ENCODE measurements around the gene ITIH4.

Gene ITIH4

GRCh38 chr3:52829906-52830463 is 487 bp downstream of the ITIH4 start:
- no peak for DNase-seq

- no peak for DNase-seq
Measured at GRCh38 chr3:52829482-52829881, 990 bp downstream of the ITIH4 start.

- no peak for DNase-seq
Measured at GRCh38 chr3:52827866-52828376, 2.6 kb downstream of the ITIH4 start.

GRCh38 chr3:52827441-52827840 is 3.0 kb downstream of the ITIH4 start:
- no peak for DNase-seq

GRCh38 chr3:52824037-52824436 is 6.4 kb downstream of the ITIH4 start:
- no peak for DNase-seq

GRCh38 chr3:52822363-52822762 is 8.1 kb downstream of the ITIH4 start:
- no peak for DNase-seq

GRCh38 chr3:52820736-52821135 is 9.7 kb downstream of the ITIH4 start:
- no peak for DNase-seq

GRCh38 chr3:52819936-52820335 is 10.5 kb downstream of the ITIH4 start:
- DNase-seq: no peak

- DNase-seq: no peak
Measured at GRCh38 chr3:52817860-52818259, 12.6 kb downstream of the ITIH4 start.

- DNase-seq: no peak
Measured at GRCh38 chr3:52817221-52817620, 13.3 kb downstream of the ITIH4 start.

GRCh38 chr3:52816654-52817053 is 13.8 kb downstream of the ITIH4 start:
- no peak for DNase-seq

- DNase-seq: no peak
Measured at GRCh38 chr3:52816199-52816598, 14.3 kb downstream of the ITIH4 start.

GRCh38 chr3:52813810-52814209 is 16.7 kb downstream of the ITIH4 start:
- DNase-seq: no peak

- no peak for DNase-seq
Measured at GRCh38 chr3:52811452-52812011, 18.9 kb downstream of the ITIH4 start.

- DNase-seq: no peak
Measured at GRCh38 chr3:52810923-52811322, 19.5 kb downstream of the ITIH4 start.

- no peak for DNase-seq
Measured at GRCh38 chr3:52809662-52810377, 20.7 kb downstream of the ITIH4 start.

- DNase-seq: no peak
Measured at GRCh38 chr3:52809149-52809548, 21.3 kb downstream of the ITIH4 start.

- DNase-seq: no peak
Measured at GRCh38 chr3:52805270-52806039, 25.0 kb downstream of the ITIH4 start.

- DNase-seq: no peak
Measured at GRCh38 chr3:52801839-52802238, 28.6 kb downstream of the ITIH4 start.

GRCh38 chr3:52800079-52800478 is 30.4 kb downstream of the ITIH4 start:
- DNase-seq: no peak

- no peak for DNase-seq
Measured at GRCh38 chr3:52798978-52799476, 31.4 kb downstream of the ITIH4 start.

- no peak for DNase-seq
Measured at GRCh38 chr3:52798376-52798977, 32.0 kb downstream of the ITIH4 start.

- no peak for DNase-seq
Measured at GRCh38 chr3:52796411-52796810, 34.1 kb downstream of the ITIH4 start.

All from activated gamma-delta T cell (primary cell).